ENCODE data around the gene NUDT15. TPM values are rescaled to one million over a fixed set of nuclear protein-coding genes. Genes with fewer than 3 reads are reported as not detected.
"Not testable (repeated sequence)": the region's sequence is repeated elsewhere in the genome, so short reads cannot be mapped to it uniquely, and the experiment has no call there.

Gene NUDT15
- total RNA-seq, 1 experiment from 2014 or later = 44.1 TPM

DNA sequence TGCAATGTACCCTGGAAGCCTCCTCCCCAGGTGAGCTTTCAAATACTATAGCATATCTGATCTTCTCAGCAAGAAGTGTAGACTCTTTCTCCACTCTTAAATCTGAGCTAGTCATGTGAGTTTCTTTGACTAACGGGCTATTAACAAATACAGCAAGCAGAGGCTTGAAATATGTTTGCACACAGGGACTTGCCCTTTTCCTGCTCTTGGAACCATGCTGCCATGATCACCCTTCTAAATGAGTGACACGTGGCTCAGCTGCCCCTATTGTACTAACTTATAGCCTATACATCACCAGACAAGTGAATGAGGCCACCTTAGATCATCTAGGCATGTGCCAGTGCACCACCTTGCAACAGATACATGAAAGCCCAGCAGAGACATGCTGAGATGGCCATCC, 23.2 kb upstream of the NUDT15 start:
- no peaks in the 10 kb centered on the region for H3K4me1 ChIP-seq
- no peak overlapping the region for H3K4me3 ChIP-seq
- no peak overlapping the region for H3K27ac ChIP-seq
- no peak for DNase-seq
- H3K27me3 ChIP-seq = no peaks in the 10 kb centered on the region
- no peaks in the 10 kb centered on the region for H3K36me3 ChIP-seq
- H3K9me3 ChIP-seq (replicated peaks) = no peaks in the 10 kb centered on the region

- Histone ChIP-seq H3K4me1 (no peaks in the 10 kb centered on the region), H3K27me3 (no peaks in the 10 kb centered on the region), H3K27ac (no peak overlapping the region), H3K9me3 (replicated peaks) (no peaks in the 10 kb centered on the region; the same call in 1 of the 2 replicates), H3K36me3 (no peaks in the 10 kb centered on the region), H3K4me3 (no peak overlapping the region)
- no peak for DNase-seq
These were observed 18.9 kb upstream of the NUDT15 start for GRCh38 chr13:48018637-48019036.

GRCh38 chr13:48019796-48020195, 17.7 kb upstream of the NUDT15 start:
- no peaks in the 10 kb centered on the region for H3K36me3 ChIP-seq
- no peak overlapping the region for H3K27ac ChIP-seq
- no peaks in the 10 kb centered on the region; the same call in 1 of the 2 replicates for H3K9me3 ChIP-seq (replicated peaks)
- H3K27me3 ChIP-seq = no peaks in the 10 kb centered on the region
- H3K4me3 ChIP-seq = no peak overlapping the region
- no peak for DNase-seq
- H3K4me1 ChIP-seq = no peaks in the 10 kb centered on the region

DNA sequence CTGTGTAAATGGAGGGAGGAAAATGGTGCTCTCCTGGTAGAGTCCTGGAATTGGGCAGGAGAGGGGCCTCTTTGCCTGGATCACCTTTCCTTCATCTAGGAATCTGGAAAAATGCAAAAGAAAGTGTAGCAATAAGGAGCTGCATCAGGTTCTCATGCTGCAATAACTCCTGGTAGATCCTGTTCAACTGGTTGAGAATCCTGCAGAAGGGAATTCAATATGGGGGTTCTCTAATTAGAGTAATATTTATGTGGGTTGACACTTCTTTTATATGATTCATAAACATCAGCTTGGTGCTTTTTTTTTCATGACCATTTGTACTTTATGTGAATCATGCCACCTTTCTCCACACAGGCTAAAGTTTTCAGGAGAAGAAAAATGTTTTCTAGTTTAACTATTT, 9.5 kb upstream of the NUDT15 start:
- Histone ChIP-seq H3K36me3 (0 out of 2 replicates have a peak, but pooled peaks cover 3% of the 10 kb centered on the region), H3K4me3 (no peak overlapping the region), H3K27ac (no peak overlapping the region), H3K27me3 (no peaks in the 10 kb centered on the region), H3K4me1 (no peaks in the 10 kb centered on the region), H3K9me3 (replicated peaks) (0 out of 2 replicates have a peak, but pooled peaks cover 2% of the 10 kb centered on the region)
- DNase-seq = no peak

GRCh38 chr13:48029859-48030258, 7.7 kb upstream of the NUDT15 start:
- Histone ChIP-seq H3K4me3 (no peak overlapping the region), H3K27me3 (no peaks in the 10 kb centered on the region)

GRCh38 chr13:48038761-48039160, 1.2 kb downstream of the NUDT15 start:
- H3K36me3 ChIP-seq = peaks cover 14% of the 10 kb centered on the region
- no peak overlapping the region for H3K27ac ChIP-seq
- H3K4me3 ChIP-seq = no peak overlapping the region; the same call in 1 of the 2 replicates

More at GRCh38 chr13:48029859-48030258, 7.7 kb upstream of the NUDT15 start:
- no peak overlapping the region for H3K27ac ChIP-seq
- H3K36me3 ChIP-seq = 0 out of 2 replicates have a peak, but pooled peaks cover 3% of the 10 kb centered on the region
- H3K4me1 ChIP-seq = no peaks in the 10 kb centered on the region
- H3K9me3 ChIP-seq (replicated peaks) = 0 out of 2 replicates have a peak, but pooled peaks cover 2% of the 10 kb centered on the region
- DNase-seq = no peak

GRCh38 chr13:48040049-48040448, 2.5 kb downstream of the NUDT15 start:
- Histone ChIP-seq H3K4me3 (no peak overlapping the region), H3K4me1 (no peaks in the 10 kb centered on the region), H3K9me3 (replicated peaks) (no peaks in the 10 kb centered on the region), H3K27ac (no peak overlapping the region), H3K27me3 (no peaks in the 10 kb centered on the region), H3K36me3 (peaks cover 14% of the 10 kb centered on the region)
- no peak for DNase-seq

More at GRCh38 chr13:48038761-48039160, 1.2 kb downstream of the NUDT15 start:
- H3K4me1 ChIP-seq = no peaks in the 10 kb centered on the region
- H3K27me3 ChIP-seq = no peaks in the 10 kb centered on the region
- no peak for DNase-seq
- no peaks in the 10 kb centered on the region for H3K9me3 ChIP-seq (replicated peaks)

DNA sequence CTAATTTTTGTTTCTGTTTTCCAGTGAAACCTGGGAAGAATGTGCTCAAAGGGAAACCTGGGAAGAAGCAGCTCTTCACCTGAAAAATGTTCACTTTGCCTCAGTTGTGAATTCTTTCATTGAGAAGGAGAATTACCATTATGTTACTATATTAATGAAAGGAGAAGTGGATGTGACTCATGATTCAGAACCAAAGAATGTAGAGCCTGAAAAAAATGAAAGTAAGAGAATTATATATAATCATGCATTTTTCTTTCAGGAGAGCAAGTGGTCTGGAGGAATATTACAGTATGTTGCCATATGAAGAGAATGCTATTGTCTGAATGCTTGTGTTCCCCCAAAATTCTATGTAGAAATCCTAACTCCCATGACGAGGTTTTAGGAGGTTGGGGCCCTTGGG, 3.4 kb downstream of the NUDT15 start:
- H3K4me1 ChIP-seq = no peaks in the 10 kb centered on the region
- peaks cover 14% of the 10 kb centered on the region for H3K36me3 ChIP-seq
- DNase-seq = no peak
- no peak overlapping the region for H3K4me3 ChIP-seq
- no peaks in the 10 kb centered on the region for H3K27me3 ChIP-seq
- H3K27ac ChIP-seq = no peak overlapping the region
- H3K9me3 ChIP-seq (replicated peaks) = no peaks in the 10 kb centered on the region

DNA sequence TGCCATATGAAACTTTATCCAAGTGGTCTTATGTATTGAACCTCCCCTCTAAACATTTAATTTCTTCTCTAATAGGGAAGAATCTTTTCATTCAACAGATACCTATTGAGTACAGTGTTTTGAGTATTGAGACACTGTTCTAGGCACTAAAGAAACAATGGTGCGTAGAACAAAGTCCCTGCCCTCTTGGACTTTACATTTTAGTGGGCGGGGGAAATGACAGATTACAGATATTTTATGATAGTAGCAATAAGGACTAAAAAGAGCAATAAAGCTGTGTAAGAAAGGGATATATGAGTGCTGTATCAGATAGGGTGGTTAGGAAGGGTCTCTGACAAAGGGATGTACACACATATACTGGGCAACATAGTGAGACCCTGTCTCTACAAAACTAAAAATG, 5.4 kb downstream of the NUDT15 start:
- Histone ChIP-seq H3K9me3 (replicated peaks) (no peaks in the 10 kb centered on the region), H3K36me3 (peaks cover 16% of the 10 kb centered on the region), H3K27me3 (no peaks in the 10 kb centered on the region), H3K4me1 (no peaks in the 10 kb centered on the region), H3K4me3 (no peak overlapping the region), H3K27ac (no peak overlapping the region)
- no peak for DNase-seq

DNA sequence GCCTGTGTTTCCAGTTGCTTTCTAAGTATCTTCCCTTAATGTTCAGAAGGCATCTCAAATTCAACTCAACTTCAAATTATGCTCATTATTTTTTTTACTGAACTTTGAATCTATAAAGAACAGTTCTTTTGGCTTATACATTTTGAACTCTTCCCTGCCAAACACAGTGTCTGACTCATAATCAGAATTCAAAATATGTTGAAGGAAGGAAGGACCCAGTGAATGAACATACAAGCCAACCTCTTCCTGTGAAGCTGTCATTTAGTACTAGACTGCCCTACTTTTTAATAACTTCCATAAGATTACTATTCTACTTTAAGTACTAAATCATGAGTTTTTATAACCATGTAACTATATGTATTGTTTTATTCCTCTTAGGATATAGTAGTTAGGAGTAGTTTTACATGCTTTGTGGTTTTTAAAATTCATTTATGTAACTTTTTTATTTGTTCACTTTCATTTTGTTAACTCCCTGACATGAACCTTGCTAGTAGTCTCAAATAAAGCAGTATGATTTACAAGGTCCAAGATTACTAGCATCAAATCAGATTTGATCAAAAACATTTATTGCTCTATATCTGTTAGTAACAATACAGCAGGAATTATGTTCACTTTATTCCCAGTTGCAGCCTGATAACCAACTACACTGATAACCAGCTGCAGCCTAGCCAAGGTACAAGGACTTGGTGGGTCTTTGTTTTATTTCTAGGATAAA, 6.4 kb downstream of the NUDT15 start:
- H3K36me3 ChIP-seq = peaks cover 16% of the 10 kb centered on the region
- DNase-seq = no peak
- H3K4me3 ChIP-seq = no peak overlapping the region
- no peak overlapping the region for H3K27ac ChIP-seq
- H3K27me3 ChIP-seq = no peaks in the 10 kb centered on the region
- H3K9me3 ChIP-seq (replicated peaks) = no peaks in the 10 kb centered on the region
- H3K4me1 ChIP-seq = no peaks in the 10 kb centered on the region

DNA sequence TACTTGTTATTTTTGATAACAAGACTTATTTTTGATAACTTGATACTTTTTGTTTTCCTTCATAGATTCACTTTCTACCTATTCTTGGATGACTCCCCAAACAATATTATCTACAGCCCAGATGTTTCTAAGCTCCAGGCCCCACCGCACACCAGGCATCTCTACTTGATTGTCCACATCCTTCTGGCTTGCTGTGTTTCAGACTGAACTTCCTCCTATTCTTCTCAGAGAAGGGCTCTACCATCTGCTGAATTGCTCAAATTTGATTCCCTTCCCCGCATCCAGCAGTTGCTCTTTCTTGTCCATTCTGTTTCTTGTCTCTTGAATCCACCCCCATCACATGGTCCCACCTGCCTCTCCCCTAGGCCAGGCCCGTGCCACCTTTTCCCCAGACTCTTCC, 13.0 kb downstream of the NUDT15 start:
- DNase-seq = no peak
- Histone ChIP-seq H3K4me1 (no peaks in the 10 kb centered on the region), H3K9me3 (replicated peaks) (no peaks in the 10 kb centered on the region), H3K36me3 (peaks cover 27% of the 10 kb centered on the region), H3K27ac (no peak overlapping the region), H3K27me3 (no peaks in the 10 kb centered on the region), H3K4me3 (no peak overlapping the region)

GRCh38 chr13:48054601-48055000, 17.1 kb downstream of the NUDT15 start:
- Histone ChIP-seq H3K36me3 (peaks cover 23% of the 10 kb centered on the region), H3K9me3 (replicated peaks) (no peaks in the 10 kb centered on the region), H3K4me3 (no peak overlapping the region), H3K27me3 (no peaks in the 10 kb centered on the region), H3K4me1 (no peaks in the 10 kb centered on the region), H3K27ac (no peak overlapping the region)
- no peak for DNase-seq

DNA sequence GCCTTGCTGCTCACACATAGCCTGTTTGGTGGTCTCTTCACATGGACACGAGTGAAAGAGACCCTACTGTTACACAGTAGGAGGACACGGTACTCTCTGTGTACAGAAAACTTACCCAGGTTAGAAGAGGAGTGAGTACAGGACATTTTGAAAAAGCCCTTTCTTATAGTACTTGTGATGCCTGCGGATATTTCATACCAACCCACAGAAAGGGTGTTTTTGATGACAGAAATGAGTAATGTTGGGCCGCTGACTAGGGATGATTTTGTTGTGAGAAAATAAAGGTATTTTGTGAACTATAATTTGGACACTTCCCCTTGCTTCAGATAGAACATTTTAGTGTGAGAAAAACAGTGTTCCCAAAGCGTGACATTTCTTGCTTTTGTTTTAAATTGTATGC, 18.2 kb downstream of the NUDT15 start:
- Histone ChIP-seq H3K4me1 (no peaks in the 10 kb centered on the region), H3K4me3 (no peak overlapping the region), H3K36me3 (peaks cover 20% of the 10 kb centered on the region), H3K9me3 (replicated peaks) (no peaks in the 10 kb centered on the region), H3K27ac (no peak overlapping the region), H3K27me3 (no peaks in the 10 kb centered on the region)
- DNase-seq = no peak

DNA sequence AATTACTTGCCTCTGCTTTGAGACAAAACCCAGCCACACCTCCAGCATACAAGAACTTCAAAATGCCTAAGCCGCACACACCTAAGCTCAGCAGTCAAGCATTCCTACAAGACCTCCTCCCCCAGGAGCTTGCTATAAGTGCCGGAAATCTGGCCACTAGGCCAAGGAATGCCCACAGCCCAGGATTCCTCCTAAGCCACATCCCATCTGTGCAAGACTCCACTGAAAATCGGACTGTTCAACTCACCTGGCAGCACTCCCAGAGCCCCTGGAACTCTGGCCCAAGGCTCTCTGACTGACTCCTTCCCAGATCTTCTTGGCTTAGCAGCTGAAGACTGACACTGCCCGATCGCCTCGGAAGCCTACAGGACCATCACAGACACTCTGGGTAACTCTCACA, 21.0 kb downstream of the NUDT15 start:
- DNase-seq; H3K36me3 ChIP-seq; H3K27ac ChIP-seq; H3K4me1 ChIP-seq; H3K4me3 ChIP-seq; H3K27me3 ChIP-seq; H3K9me3 ChIP-seq (replicated peaks): not testable (repeated sequence)

DNA sequence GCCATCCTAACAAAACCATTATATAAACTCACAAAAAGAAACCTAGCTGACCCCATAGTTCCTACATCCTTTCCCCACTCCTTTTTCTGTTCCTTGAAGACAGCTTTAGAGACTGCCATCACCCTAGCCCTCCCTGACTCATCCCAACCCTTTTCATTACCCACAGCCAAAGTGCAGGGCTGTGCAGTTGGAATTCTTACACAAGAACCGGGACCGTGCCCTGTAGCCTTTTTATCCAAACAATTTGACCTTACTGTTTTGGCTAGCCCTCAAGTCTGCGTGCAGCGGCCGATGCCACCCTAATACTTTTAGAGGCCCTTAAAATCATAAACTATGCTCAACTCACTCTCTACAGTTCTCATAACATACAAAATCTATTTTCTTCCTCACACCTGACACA, 22.4 kb downstream of the NUDT15 start:
- not testable (repeated sequence) for H3K27ac ChIP-seq; H3K27me3 ChIP-seq; H3K9me3 ChIP-seq (replicated peaks); H3K4me3 ChIP-seq; DNase-seq; H3K36me3 ChIP-seq; H3K4me1 ChIP-seq
